Embryonic facial prominence (tissue), 1 donor: ENCODE measurements around the gene RAB11B.
"Not testable (repeated sequence)": the region's sequence is repeated elsewhere in the genome, so short reads cannot be mapped to it uniquely, and the experiment has no call there.

Source experiments
- DNase-seq: peaks from one replicate; pipeline ENCODE4 v3.0.0-alpha.2; 2016; ENCODE audit errors: extremely low spot score

RAB11B gene

DNA sequence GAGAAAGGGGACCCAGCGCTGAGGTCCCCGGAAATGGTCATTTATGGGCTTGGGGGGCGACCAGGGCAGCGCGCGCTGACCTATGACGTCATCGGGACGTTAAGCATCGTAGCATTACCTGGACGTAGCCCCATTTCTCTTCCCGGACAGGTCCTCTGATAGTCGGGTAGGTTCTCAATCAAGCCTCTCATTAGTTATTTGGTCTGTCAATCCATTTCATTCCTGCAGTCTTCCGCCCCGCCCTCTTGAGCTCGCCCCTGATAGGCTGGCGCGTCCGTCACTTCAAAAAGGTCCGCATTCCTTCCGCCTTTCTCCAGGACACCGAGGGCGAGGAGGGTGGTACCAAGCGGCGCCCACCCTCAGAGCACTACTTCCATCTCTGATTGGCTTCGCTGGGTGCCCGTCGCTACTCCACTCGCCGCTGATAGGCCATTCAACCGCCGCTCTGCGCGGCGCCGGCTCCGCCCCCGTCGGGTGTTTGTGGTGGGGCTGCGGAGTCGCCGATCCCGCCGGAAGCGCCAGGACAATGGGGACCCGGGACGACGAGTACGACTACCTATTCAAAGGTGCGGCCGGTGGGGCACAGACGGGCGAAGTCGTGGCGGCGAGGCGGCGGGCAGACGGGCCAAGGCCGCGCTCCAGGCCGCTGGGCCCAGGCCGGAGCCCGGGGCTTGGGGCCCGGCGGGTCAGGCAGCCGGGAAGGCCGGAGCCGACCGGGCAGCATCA is at the start of gene RAB11B:
RAB11B (plus strand) TSS at position 470 of the 726 bp plus-strand sequence; CDS start at position 527, 57 bp downstream.
- peak; percentile 100 for DNase-seq

DNA sequence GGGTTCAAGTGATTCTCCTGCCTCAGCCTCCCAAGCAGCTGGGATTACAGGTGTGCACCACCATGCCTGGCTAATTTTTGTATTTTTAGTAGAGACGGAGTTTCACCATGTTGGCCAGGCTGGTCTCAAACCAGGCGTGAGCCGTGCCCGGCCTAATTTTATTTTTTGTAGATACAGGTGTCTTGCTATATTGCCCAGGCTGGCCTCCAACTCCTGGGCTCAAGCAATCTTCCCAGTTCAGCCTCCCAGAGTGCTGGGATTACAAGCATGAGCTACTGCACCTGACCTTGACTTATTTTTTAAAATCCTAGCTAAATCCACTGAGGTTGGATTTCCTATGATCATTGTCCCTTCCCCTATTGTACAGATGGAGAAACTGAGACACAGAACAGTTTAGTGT is 48.7 kb upstream of the RAB11B start:
- not testable (repeated sequence) for DNase-seq

DNA sequence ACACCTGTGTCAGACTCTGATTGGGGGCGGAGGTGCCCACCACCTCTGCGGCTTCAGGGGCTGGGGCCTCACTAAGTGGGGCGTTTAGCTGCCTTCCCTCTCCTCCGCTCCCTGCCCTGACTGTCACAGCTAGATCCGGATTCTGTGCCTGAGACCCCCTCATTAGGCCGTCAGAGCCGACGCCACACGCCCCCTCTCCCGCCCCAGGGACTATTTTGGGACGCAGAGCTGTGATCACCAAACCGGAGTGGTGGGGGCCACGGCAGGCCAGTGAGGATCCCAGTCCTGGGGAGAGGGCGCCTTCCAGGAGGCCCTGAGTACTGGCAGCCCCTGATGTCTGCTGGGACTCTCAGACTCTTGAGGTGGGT is 47.9 kb upstream of the RAB11B start:
- DNase-seq = no peak

DNA sequence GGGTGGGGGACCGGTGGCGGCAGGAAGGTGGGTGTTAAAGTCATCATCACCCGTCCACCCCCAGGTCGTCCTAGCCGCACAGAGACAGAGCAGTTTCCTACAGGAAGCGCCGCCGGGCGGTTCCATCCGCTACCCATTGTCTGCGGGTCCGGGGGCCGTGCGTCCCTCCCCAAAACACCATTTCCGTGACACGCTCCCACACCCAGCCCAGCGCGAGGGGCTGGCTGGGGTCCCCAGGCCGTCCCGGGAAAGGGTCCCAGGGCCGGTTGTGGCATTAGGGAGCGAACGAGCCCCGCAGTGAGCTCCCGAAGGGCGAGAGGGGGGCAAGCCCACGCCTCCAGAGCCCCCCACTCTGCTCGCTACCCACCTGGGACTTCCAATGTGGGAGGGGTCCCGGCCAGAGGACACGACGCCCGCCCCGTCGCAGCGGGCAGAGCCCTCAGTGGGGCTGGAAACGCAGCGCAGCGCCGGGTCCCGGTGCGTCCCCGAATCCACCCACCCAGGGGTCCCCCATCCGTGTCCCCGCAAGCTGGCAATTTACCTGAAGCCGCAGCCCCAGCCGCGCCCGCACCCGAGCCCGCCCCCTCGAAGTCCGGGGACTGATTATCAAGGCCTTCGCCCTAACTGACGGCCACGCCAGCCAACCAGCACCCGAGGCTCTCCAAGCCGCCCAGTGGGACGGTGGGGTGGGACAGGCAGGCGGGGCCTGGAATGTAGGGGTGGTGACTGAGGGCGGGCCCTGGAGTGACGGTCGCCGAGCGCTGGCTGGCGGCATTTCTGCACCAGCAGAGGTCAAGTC is 47.3 kb upstream of the RAB11B start, which contains the start of gene KANK3:
KANK3 (minus strand) TSS at position 579 of the 799 bp plus-strand sequence. CDS start 5,434 bp downstream, outside the sequence.
- DNase-seq = no peak

DNA sequence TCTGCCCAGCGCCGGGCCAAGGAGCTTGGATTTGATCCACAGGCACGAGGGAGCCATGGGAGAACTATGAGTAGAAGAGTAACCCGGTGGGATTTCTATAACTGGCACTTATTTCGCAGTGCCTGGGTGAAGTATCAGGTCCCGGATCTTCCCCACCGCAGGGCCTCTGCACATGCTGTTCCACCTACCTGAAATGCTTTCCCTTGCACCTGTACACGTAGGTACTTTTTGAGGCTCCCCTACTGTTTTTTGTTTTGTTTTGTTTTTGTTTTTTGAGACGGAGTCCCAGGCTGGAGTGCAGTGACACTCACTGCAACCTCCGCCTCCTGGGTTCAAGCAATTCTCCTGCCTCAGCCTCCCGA is 46.7 kb upstream of the RAB11B start:
- DNase-seq = no peak

DNA sequence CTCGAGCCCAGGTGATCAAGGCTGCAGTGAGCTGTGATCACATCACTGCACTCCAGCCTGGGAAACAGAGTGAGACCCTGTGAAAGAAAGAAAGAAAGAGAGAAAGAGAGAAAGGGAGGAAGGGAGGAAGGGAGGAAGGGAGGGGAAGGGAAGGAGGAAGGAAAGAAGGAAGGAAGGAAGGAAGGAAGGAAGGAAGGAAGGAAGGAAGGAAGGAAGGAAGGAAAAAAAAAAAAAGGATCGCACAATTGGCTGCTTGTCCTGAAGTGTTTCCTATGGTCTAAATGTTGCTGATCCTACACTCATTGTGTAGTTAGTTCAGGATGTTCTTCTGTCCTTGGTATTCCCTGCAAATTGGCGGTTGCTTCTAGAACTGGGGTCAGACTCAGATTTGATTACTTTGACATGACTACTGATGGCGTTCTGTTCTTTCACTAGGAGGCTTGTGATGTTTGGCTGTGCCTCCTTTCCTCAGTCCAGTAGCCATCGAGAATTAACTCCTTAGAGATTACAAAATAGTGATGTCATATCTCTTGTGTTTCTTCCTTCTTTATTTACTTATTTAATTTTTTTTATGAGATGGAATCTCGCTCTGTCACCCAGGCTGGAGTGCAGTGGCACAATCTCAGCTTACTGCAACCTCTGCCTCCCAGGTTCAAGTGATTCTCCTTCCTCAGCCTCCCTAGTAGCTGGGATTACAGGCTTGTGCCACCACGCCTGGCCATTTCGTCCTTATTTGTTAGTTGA is 40.4 kb upstream of the RAB11B start:
- not testable (repeated sequence) for DNase-seq

DNA sequence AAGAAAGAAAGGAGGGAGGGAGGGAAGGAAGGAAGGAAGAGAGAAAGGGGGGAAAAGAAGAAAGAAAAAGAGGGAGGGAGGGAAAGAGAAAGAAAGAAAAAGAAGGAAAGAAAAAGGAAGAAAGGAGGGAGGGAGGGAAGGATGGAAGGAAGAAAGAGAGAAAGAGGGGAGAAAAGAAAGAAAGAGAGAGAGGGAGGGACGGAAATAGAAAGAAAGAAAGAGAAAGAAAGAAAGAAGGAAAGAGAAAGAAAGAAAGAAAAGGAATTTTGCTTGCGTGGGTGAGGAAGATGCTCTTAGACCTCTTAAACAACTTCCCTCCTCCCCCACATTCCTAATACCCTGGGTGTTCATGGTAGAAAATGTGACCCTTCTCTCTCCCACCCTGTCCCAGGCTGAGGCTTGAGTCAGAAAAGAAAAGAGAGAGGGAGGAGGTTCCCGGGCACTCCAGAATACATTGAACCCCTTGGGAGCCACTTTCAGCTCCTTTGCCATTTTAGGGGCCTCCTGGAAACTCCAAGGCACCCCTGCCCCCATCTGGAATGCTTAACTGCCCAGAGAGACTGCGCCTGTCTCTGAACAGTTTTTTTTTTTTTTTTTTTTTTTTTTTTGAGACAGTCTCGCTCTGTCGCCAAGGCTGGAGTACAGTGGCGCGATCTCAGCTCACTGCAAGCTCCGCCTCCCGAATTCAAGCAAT is 37.9 kb upstream of the RAB11B start:
- no peak for DNase-seq

DNA sequence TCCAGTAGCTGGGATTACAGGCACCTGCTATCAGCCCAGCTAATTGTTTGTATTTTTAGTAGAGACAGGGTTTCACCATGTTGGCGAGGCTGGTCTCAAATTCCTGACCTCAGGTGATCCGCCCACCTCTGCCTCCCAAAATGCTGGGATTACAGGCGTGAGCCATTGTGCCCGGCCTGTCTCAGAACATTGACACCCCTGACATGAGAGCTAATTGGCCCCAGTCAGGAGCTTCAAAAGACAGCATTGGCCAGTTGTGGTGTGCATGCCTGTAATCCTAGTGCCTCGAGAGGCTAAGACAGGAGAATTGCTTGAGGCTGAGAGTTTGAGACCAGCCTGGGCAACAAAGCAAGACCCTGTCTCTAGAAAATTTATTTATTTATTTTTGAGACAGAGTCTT is 37.3 kb upstream of the RAB11B start:
- DNase-seq = not testable (repeated sequence)

DNA sequence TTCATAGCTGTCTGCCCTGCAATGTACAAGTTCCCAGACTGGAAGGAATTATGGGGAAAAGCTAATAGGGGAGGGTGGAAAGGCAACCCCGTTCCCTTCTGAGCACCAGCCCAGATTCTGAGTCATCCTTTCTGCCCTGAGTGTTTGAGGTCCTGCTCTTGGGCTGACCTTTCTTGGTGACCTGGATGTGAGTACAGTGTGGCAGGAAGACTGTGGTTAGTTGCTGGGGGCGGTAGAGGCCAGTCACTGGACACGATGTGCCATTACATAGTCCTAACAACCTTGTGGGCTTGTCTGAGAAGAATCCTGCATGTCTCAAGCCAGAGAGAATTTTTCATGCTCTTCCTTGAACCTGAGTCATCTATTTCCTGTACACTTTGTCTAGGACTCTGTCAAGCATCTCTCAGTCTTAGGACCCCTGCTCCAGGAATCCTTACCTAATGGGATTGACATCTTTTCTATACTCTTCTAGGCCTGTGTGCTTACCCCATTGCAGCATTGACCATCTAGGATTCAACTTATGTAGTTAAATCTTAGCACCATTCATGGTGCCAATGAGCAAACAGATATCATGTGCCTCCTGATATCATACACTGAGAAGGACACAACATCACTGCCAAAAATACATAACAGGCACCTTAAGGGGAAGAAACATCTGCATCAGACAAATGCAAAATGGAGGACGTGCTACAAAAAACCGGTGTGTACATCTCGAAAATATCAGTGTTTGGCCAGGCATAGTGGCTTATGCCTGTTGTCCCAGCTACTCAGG is 34.3 kb upstream of the RAB11B start:
- DNase-seq = no peak

DNA sequence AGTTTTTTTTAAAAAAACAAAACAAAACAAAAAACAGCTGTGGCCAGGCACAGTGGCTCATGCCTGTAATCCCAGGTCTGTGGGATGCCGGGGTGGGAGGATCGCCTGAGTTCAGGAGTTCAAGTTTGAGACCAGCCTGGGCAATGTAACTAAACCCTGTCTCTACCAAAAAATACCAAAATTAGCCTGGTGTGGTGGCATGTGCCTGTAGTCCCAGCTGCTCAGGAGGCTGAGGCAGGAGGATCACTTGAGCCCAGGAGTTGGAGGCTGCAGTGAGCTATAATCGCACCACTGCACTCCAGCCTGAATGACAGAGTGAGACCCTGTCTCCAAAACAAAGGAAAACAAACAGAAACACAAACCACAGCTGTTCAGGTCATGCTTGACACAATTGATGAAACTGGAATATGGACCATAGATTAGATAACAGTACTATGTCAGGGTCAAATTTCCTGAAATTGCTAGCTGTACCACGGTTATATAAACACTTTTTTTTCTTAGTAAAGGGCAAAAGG is 33.1 kb upstream of the RAB11B start:
- no peak for DNase-seq

DNA sequence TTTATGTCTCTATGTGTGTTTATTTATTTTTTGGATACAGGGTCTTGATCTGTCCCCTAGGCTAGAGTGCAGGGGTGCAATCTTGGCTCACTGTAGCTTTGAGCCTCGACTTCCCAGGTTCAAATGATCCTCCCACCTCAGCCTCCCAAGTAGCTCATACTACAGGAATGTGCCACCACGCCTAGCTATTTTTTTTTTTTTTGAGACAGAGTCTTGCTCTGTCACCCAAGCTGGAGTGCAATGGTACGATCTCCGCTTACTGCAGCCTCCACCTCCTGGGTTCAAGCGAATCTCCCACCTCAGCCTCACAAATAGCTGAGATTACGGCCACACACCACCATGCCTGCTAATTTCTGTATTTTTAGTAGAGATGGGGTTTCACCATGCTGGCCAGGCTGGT is 31.2 kb upstream of the RAB11B start:
- DNase-seq = no peak

DNA sequence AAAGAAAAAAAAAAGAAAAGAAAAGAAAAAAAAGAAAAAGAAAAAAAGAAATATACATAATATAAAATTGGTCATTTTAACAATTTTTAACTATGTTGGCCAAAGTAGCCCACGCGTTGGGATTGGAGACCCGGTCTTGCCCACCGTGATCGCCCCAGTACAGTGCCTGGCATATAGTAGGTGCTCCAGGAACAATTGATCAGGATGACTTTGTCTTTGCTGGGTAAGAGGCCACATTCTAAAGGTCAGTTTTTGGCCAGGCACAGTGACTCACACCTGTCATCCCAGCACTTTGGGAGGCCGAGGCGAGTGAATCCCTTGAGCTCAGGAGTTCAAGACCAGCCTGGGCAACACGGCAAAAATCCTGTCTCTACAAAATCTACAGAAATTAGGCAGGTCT is 30.0 kb upstream of the RAB11B start:
- no peak for DNase-seq

DNA sequence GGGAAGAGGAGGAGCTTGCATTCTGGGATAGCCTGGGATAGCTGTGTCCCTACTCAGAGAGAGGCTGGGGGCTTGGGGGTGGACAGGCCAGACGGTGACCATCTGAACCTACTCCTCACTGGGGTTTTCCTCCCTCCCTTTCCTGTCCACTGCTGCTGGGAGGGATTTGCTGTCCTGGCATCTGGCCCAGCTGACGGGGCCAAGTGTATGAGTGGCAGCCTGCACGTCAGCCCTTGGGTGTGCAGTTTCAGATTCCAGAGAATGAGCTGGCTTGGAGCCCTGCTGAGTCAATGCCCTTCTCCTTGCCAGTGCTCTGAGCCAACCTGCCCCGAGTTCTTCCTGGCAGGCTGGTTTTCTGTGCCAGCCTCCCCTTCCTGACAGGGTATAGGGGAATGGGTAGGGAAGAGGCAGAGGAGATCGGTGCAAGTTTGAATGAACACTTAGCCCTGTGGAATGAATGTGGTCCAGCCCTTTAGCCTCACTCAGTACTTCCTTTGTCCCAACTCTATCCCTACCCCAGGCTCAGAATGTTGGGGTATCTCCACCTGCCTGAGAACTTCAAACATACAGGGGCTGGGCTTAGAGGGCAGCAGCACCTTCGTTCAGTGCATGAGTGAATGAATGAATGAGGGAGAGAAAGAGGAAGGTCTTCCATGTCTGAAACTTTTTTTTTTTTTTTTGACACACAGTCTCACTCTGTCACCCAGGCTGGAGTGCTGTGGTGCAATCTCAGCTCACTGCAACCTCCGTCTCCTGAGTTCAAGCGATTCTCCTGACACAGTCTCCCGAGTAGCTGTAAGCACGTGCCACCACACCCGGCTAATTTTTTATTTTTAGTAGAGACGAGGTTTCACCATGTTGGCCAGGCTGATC is 28.0 kb upstream of the RAB11B start:
- DNase-seq = peak; percentile 55

DNA sequence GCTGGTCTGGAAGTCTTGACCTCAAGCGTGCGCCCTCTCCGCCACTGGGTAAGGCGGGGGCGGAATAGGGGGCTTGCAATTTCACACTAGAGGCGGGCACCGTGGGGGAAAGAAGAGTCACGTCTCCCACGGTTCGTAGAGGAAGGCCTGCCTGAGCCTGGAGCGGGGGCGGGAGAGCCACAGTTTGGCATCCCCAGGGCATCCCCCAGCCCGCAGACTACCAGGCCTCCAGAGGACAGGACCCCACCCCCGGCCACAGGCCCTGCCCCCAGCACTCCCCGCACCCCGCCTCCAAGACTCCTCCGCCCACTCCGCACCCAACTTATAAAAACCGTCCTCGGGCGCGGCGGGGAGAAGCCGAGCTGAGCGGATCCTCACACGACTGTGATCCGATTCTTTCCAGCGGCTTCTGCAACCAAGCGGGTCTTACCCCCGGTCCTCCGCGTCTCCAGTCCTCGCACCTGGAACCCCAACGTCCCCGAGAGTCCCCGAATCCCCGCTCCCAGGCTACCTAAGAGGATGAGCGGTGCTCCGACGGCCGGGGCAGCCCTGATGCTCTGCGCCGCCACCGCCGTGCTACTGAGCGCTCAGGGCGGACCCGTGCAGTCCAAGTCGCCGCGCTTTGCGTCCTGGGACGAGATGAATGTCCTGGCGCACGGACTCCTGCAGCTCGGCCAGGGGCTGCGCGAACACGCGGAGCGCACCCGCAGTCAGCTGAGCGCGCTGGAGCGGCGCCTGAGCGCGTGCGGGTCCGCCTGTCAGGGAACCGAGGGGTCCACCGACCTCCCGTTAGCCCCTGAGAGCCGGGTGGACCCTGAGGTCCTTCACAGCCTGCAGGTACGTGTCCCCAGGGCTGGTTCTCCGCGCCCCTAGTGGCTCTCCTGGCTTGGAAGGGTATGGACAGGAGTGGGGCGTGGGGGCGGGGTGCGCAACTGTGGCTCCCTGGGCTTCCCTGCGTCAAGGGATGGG is 26.1 kb upstream of the RAB11B start, which contains the start of gene ANGPTL4:
ANGPTL4 (plus strand) TSS at position 353 of the 969 bp plus-strand sequence; CDS start at position 520, 167 bp downstream.
- DNase-seq = no peak

DNA sequence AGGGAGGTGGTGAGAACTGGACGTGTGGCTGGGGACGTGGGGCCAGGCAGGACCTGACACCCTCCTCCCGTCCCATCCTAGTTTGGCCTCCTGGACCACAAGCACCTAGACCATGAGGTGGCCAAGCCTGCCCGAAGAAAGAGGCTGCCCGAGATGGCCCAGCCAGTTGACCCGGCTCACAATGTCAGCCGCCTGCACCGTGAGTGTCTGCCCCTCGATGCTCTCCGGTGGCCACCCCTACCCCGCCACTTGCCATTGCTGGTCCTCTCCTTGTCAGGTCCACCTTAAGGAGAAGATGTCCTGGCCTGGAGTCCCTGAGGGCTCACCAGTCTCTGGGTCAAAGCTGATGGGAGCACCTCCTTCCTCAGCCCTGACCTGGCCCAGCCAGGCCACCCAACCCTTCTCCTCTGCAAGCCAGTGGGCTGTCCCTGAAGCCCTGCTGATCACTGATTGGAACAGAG is 24.0 kb upstream of the RAB11B start:
- DNase-seq = no peak

DNA sequence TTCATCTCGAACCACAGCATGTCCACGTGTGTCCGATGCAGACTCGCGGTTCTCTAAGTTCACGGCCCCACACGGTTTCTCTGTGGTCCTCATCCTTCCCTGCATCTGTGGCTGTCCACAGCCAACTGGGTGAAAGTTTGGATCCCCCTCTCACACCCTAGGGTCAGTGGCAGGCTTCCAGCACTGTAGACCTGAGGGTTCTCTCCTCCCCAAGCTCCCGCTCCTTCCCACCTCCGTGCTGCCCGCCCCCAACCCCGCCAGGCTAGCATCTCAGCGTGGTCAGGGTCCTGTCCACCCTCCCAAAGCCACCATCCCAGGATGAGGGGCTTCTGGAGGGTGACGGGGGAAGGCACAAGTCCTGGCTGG is 23.2 kb upstream of the RAB11B start:
- no peak for DNase-seq

DNA sequence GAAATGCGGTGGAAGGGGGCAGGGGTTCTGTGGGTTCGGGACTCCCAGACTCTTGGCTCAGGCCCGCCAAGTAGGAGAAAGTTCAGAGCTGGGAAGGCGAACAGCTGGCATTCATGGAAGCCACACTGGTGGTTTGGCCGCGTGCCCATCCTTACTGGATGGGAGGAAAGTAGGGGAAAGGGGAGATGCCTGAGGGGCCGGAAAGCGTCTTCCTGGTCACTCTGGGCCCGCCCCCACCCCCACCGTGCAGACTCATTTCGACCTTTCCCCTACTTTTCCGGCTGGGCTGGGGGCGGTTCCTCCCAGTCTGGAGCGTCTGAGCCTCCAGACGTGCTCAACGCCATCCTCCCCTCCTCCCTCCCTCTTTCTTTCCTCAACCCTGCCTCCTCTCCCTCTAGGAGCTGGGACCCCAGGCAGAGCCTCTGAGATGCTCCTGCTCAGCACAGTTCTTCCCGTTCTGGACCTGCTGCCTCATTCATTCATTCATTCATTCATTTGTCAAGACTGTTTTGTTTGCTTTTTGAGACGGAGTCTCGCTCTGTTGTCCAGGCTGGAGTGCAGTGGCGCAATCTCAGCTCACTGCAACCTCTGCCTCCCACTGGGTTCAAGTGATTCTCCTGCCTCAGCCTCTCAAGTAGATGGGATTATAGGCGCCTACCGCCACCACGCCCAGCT is 22.7 kb upstream of the RAB11B start:
- peak; percentile 89 for DNase-seq
